CD14-positive monocyte (primary cell): ENCODE data around the gene NEDD4L. TPM values are rescaled to one million over a fixed set of nuclear protein-coding genes. Genes with fewer than 3 reads are reported as not detected.

Experiments used
- DNase-seq, 3 donors: peaks; one replicate each; pipeline ENCODE4 v3.0.0-alpha.2; 2011 to 2022
- H2AFZ ChIP-seq: 2 replicates; pipeline ENCODE4 v1.6.0; 2012; ENCODE audit warnings: mild to moderate bottlenecking, low read depth, low read length, inconsistent platforms; ENCODE audit not compliant: insufficient read depth, poor library complexity, severe bottlenecking
- H3K27ac ChIP-seq, 2 donors: 1 replicate in 1 of 2; 2 replicates in 1 of 2; pipeline ENCODE4 v1.5.1; 2012 to 2013; ENCODE audit warnings: low read length in 2 of 2, control low read depth in 1 of 2, inconsistent platforms in 1 of 2, low read depth in 1 of 2, mild to moderate bottlenecking in 1 of 2
- H3K27me3 ChIP-seq, 2 donors: one replicate each; pipeline versions ENCODE4 v1.6.0 to v1.6.1; 2011 to 2013; ENCODE audit warnings: low read length in 2 of 2; ENCODE audit not compliant: control insufficient read depth in 2 of 2, insufficient read depth in 2 of 2
- H3K36me3 ChIP-seq, 2 donors: replicated peaks in 1 of 2; 1 replicate in 1 of 2; 2 replicates in 1 of 2; pipeline versions ENCODE4 v1.5.1 to v1.6.1; 2012 to 2013; ENCODE audit warnings: low read length in 2 of 2, control low read depth in 1 of 2, inconsistent platforms in 1 of 2, mild to moderate bottlenecking in 1 of 2; ENCODE audit not compliant: insufficient read depth in 2 of 2, control insufficient read depth in 1 of 2
- H3K4me1 ChIP-seq, 2 donors: 1 replicate in 1 of 2; 2 replicates in 1 of 2; pipeline versions ENCODE4 v1.5.1 to v1.6.1; 2012 to 2013; ENCODE audit warnings: low read length in 2 of 2, control low read depth in 1 of 2, inconsistent platforms in 1 of 2, mild to moderate bottlenecking in 1 of 2, moderate library complexity in 1 of 2; ENCODE audit not compliant: insufficient read depth in 2 of 2, control insufficient read depth in 1 of 2
- H3K4me2 ChIP-seq: replicated peaks from 2 replicates; pipeline ENCODE3; 2012; ENCODE audit warnings: low read length, moderate library complexity, mild to moderate bottlenecking; ENCODE audit not compliant: poor library complexity, severe bottlenecking; ENCODE audit errors: extremely low read depth
- H3K4me3 ChIP-seq, 3 experiments: fragments of 200-600 bp in 1 of 3; sonication (generic) in 1 of 3; replicated peaks in 1 of 3; 1 replicate in 2 of 3; 2 replicates in 1 of 3; pipeline ENCODE4 v1.5.1; 2011 to 2013; ENCODE audit warnings: low read length in 3 of 3, mild to moderate bottlenecking in 3 of 3, control low read depth in 2 of 3, low read depth in 2 of 3, inconsistent platforms in 1 of 3, moderate library complexity in 1 of 3
- H3K79me2 ChIP-seq: 2 replicates; pipeline ENCODE4 v1.6.0; 2012; ENCODE audit warnings: mild to moderate bottlenecking, control low read depth, inconsistent platforms, low read length, moderate library complexity; ENCODE audit not compliant: insufficient read depth
- H3K9ac ChIP-seq: 2 replicates; pipeline ENCODE4 v1.6.0; 2017; ENCODE audit warnings: low read length, mild to moderate bottlenecking; ENCODE audit not compliant: insufficient read depth, poor library complexity, severe bottlenecking
- H3K9me3 ChIP-seq, 2 donors: replicated peaks in 1 of 2; 1 replicate in 1 of 2; 2 replicates in 1 of 2; pipeline versions ENCODE4 v1.5.1 to v1.6.1; 2012 to 2013; ENCODE audit warnings: low read length in 2 of 2, control low read depth in 1 of 2; ENCODE audit not compliant: control insufficient read depth in 1 of 2, insufficient read depth in 1 of 2
- H4K20me1 ChIP-seq: 2 replicates; pipeline ENCODE4 v1.6.0; 2012; ENCODE audit warnings: mild to moderate bottlenecking, low read length, control low read depth, moderate library complexity; ENCODE audit not compliant: insufficient read depth
- H3K27ac Mint-ChIP-seq, 7 donors: one replicate each; pipeline ENCODE4 v1.8.0; 2020; ENCODE audit warnings: mild to moderate bottlenecking in 7 of 7, mixed read lengths in 7 of 7, moderate library complexity in 6 of 7, inconsistent platforms in 2 of 7
- H3K27me3 Mint-ChIP-seq, 3 donors: one replicate each; pipeline ENCODE4 v1.8.0; 2021 to 2022; ENCODE audit warnings: low read depth in 3 of 3, mild to moderate bottlenecking in 3 of 3, mixed read lengths in 3 of 3, moderate library complexity in 3 of 3, inconsistent platforms in 1 of 3
- H3K36me3 Mint-ChIP-seq, 2 donors: one replicate each; pipeline ENCODE4 v1.8.0; 2020; ENCODE audit warnings: mixed read lengths in 2 of 2, inconsistent platforms in 1 of 2, mild to moderate bottlenecking in 1 of 2
- H3K4me1 Mint-ChIP-seq: one replicate; pipeline ENCODE4 v1.8.0; 2020; ENCODE audit warnings: mild to moderate bottlenecking, mixed read lengths
- H3K4me3 Mint-ChIP-seq, 2 donors: one replicate each; pipeline ENCODE4 v1.8.0; 2020; ENCODE audit warnings: mild to moderate bottlenecking in 2 of 2, mixed read lengths in 2 of 2, moderate library complexity in 1 of 2
- H3K9me3 Mint-ChIP-seq, 7 donors: one replicate each; pipeline ENCODE4 v1.8.0; 2020 to 2022; ENCODE audit warnings: mixed read lengths in 7 of 7, mild to moderate bottlenecking in 6 of 7, moderate library complexity in 6 of 7, inconsistent platforms in 2 of 7
- WGBS: methylation state at CpG from one replicate; pipeline ENCODE4 v1.1.5; 2013; ENCODE audit warnings: missing lambda C conversion rate; ENCODE audit not compliant: insufficient coverage; 5-methylcytosine and 5-hydroxymethylcytosine counted together
- intact Hi-C, 2 donors: fragments of 100-400 bp; cut with micrococcal nuclease; formaldehyde crosslinking; loops; one replicate each; pipeline versions ENCODE4 v1.15.0 to v1.15.1; 2023
- polyA plus RNA-seq, 3 donors: library from polyadenylated mRNA; depleted of rRNA in 1 of 3; unstranded in 2 of 3; stranded (reverse) in 1 of 3; fragments of 300-500 nt in 2 of 3; fragments of >200 nt in 1 of 3; fragmentation: Illumina TruSeq in 2 of 3; gene quantifications; 1 replicate in 2 of 3; 2 replicates in 1 of 3; pipeline ENCODE4 v1.2.3, GENCODE V29; 2012 to 2021
- TF ChIP-seq, protein P1 (sequence below): fragments of 200-600 bp; IDR thresholded peaks from one replicate; pipeline ENCODE4 v1.8.0; 2022; ENCODE audit warnings: antibody characterized with exemption, mild to moderate bottlenecking

Gene NEDD4L
- polyA plus RNA-seq, 3 donors = 2.5 to 5.2 (median 4.5) TPM

- Histone ChIP-seq H3K9me3 (no peaks in the 10 kb centered on the region), H3K79me2 (no peaks in the 10 kb centered on the region), H4K20me1 (no peaks in the 10 kb centered on the region), H3K27ac (peak overlapping the region; percentile 6 to 67), H3K27me3 (no peaks in the 10 kb centered on the region), H3K36me3 (no peaks in the 10 kb centered on the region), H2AFZ (no peak overlapping the region), H3K4me1 (peaks cover 23 to 29% of the 10 kb centered on the region in 2 donors), H3K4me3 (no peak overlapping the region), H3K9ac (no peak overlapping the region), H3K4me2 (no peak overlapping the region)
- no peak for DNase-seq
- 98% methylated on average over 5 of the region's 5 CpGs for WGBS
- Mint-ChIP-seq H3K9me3 (peaks cover 0 to 2% (median 0%) of the 10 kb centered on the region in 7 donors), H3K36me3 (no peaks in the 10 kb centered on the region), H3K4me1 (peaks cover 33% of the 10 kb centered on the region), H3K27ac (peak overlapping the region; percentile 68 to 95 (median 84)), H3K27me3 (peaks cover 0 to 3% (median 1%) of the 10 kb centered on the region in 3 donors), H3K4me3 (no peak overlapping the region)
- TF ChIP-seq, protein P1, sequence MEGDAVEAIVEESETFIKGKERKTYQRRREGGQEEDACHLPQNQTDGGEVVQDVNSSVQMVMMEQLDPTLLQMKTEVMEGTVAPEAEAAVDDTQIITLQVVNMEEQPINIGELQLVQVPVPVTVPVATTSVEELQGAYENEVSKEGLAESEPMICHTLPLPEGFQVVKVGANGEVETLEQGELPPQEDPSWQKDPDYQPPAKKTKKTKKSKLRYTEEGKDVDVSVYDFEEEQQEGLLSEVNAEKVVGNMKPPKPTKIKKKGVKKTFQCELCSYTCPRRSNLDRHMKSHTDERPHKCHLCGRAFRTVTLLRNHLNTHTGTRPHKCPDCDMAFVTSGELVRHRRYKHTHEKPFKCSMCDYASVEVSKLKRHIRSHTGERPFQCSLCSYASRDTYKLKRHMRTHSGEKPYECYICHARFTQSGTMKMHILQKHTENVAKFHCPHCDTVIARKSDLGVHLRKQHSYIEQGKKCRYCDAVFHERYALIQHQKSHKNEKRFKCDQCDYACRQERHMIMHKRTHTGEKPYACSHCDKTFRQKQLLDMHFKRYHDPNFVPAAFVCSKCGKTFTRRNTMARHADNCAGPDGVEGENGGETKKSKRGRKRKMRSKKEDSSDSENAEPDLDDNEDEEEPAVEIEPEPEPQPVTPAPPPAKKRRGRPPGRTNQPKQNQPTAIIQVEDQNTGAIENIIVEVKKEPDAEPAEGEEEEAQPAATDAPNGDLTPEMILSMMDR = no peak
- intact Hi-C loops = loop anchor here in 1 of 2 donors (10.0 kb wide), 1 partner anchor 89 kb away; no protein-coding TSS in a partner anchor
These were observed 269.5 kb downstream of the NEDD4L start for GRCh38 chr18:58313491-58314032.

DNA sequence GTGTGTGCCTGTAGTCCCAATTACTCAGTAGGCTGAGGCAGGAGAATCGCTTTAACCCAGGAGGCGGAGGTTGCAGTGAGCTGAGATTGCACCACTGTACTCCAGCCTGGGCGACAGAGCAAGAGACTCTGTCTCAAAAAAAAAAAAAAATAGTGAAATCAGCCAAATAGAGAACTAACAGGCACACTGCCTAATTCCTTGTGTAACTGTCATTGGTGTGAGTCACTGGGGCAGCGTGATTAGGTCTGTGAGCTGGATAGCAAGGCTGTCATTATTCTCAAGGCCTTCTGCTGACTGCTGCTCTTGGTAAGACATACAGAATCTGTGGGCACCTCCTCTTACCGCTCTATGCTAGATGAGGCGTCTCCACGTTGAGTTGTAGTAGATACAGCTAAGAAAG, 270.3 kb downstream of the NEDD4L start:
- Histone ChIP-seq H3K27ac (peak overlapping the region; percentile 6 to 79), H3K36me3 (no peaks in the 10 kb centered on the region), H3K9ac (peak overlapping the region; percentile 33), H3K79me2 (no peaks in the 10 kb centered on the region), H3K9me3 (no peaks in the 10 kb centered on the region), H3K4me2 (no peak overlapping the region), H2AFZ (no peak overlapping the region), H3K27me3 (no peaks in the 10 kb centered on the region), H3K4me3 (no peak overlapping the region), H4K20me1 (no peaks in the 10 kb centered on the region), H3K4me1 (peaks cover 23 to 29% of the 10 kb centered on the region in 2 donors)
- TF ChIP-seq, protein P1 = no peak
- peaks cover 33% of the 10 kb centered on the region for H3K4me1 Mint-ChIP-seq
- intact Hi-C loops = loop anchor here in 1 of 2 donors (10.0 kb wide), 1 partner anchor 89 kb away; no protein-coding TSS in a partner anchor
- peak; percentile 91 to 94 (median 91) for DNase-seq
- H3K27me3 Mint-ChIP-seq = peaks cover 0 to 1% (median 0%) of the 10 kb centered on the region in 3 donors
- WGBS = 33% methylated on average over 3 of the region's 7 CpGs
- peak overlapping the region; percentile 77 to 95 (median 86) for H3K27ac Mint-ChIP-seq
- H3K9me3 Mint-ChIP-seq = peaks cover 0 to under 1% (median 0%) of the 10 kb centered on the region in 7 donors
- no peak overlapping the region for H3K4me3 Mint-ChIP-seq
- H3K36me3 Mint-ChIP-seq = no peaks in the 10 kb centered on the region
